ENCODE data around the gene CLEC4D.

DNA sequence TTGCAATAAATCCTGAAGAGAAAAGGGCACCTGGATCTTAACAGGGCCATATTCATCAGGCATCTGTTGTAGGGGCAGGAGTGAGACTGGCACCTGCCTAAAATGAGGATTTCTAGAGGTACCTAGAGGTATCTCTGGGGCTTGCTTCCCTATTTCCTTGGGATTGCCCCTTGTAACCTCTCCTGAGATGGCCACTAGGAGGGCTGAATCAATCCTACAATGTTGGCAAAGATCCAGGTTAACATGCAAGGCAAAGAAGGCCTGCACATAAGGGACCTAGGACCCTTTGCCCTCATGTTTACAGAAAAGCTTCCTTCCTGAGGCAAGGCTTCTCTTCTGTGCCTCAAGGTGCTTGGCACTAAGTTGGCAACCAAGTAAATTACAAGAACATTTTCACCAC, 53.2 kb downstream of the CLEC4D start:
- TF ChIP-seq, protein P1, sequence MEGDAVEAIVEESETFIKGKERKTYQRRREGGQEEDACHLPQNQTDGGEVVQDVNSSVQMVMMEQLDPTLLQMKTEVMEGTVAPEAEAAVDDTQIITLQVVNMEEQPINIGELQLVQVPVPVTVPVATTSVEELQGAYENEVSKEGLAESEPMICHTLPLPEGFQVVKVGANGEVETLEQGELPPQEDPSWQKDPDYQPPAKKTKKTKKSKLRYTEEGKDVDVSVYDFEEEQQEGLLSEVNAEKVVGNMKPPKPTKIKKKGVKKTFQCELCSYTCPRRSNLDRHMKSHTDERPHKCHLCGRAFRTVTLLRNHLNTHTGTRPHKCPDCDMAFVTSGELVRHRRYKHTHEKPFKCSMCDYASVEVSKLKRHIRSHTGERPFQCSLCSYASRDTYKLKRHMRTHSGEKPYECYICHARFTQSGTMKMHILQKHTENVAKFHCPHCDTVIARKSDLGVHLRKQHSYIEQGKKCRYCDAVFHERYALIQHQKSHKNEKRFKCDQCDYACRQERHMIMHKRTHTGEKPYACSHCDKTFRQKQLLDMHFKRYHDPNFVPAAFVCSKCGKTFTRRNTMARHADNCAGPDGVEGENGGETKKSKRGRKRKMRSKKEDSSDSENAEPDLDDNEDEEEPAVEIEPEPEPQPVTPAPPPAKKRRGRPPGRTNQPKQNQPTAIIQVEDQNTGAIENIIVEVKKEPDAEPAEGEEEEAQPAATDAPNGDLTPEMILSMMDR (IDR thresholded peaks at IDR 0.05), result no peak
- no peak for TF ChIP-seq SIN3A (IDR thresholded peaks at IDR 0.05; ENCODE audit: borderline replicate concordance, insufficient read depth, low read depth, low read length)

All from Panc1 (cell line).